Tibial nerve (tissue), 4 donors: ENCODE results near the gene CAMTA1. TPM values are rescaled to one million over a fixed set of nuclear protein-coding genes. Genes with fewer than 3 reads are reported as not detected.

Experiments
- DNase-seq, 2 donors: peaks; one replicate each; pipeline ENCODE4 v3.0.0-alpha.2; 2019; ENCODE audit warnings: low spot score in 2 of 2
- H3K27ac ChIP-seq, 4 donors: fragments of 200-600 bp; sonication (generic) in 3 of 4; one replicate each; pipeline ENCODE4 v1.5.1; 2017 to 2019; ENCODE audit warnings: mild to moderate bottlenecking in 1 of 4
- H3K27me3 ChIP-seq, 2 donors: fragments of 200-600 bp; sonication (generic) in 1 of 2; one replicate each; pipeline versions ENCODE4 v1.5.1 to v1.6.0; 2017 to 2019
- H3K36me3 ChIP-seq, 3 donors: fragments of 200-600 bp; sonication (generic); one replicate each; pipeline ENCODE4 v1.5.1; 2018 to 2019
- H3K4me1 ChIP-seq, 4 donors: fragments of 200-600 bp; sonication (generic) in 3 of 4; one replicate each; pipeline ENCODE4 v1.5.1; 2017 to 2019
- H3K4me3 ChIP-seq, 4 donors: fragments of 200-600 bp; sonication (generic) in 3 of 4; one replicate each; pipeline ENCODE4 v1.5.1; 2017 to 2019; ENCODE audit warnings: mild to moderate bottlenecking in 1 of 4, moderate library complexity in 1 of 4
- H3K9me3 ChIP-seq, 4 donors: fragments of 200-600 bp; sonication (generic) in 3 of 4; one replicate each; pipeline ENCODE4 v1.5.1; 2017 to 2019
- CTCF ChIP-seq, 5 experiments: fragments of 200-600 bp in 3 of 5; fragments of 450-650 bp in 2 of 5; sonication (generic) in 3 of 5; IDR thresholded peaks; one replicate each; pipeline ENCODE4 v1.5.1; 2016 to 2019; ENCODE audit warnings: antibody characterized with exemption in 5 of 5, mild to moderate bottlenecking in 3 of 5, moderate library complexity in 2 of 5
- EP300 ChIP-seq, 2 donors: sonication (generic); formaldehyde crosslinking; IDR thresholded peaks; one replicate each; pipeline ENCODE4 v1.6.1; 2017; ENCODE audit warnings: antibody characterized with exemption in 2 of 2, mild to moderate bottlenecking in 1 of 2
- POLR2A ChIP-seq, 2 donors: fragments of 450-650 bp; IDR thresholded peaks; one replicate each; pipeline ENCODE4 v1.6.1; 2017; ENCODE audit warnings: antibody characterized with exemption in 2 of 2, mild to moderate bottlenecking in 2 of 2, moderate library complexity in 2 of 2
- WGBS, 2 donors: methylation state at CpG; one replicate each; pipeline ENCODE4 v1.1.5; 2018; 5-methylcytosine and 5-hydroxymethylcytosine counted together
- total RNA-seq, 4 donors: library from RNA; depleted of rRNA; stranded (reverse); fragments of >200 nt; gene quantifications; one replicate each; pipeline ENCODE4 v1.1.0, GENCODE V29; 2016

CAMTA1 gene
- total RNA-seq, 4 donors from 2014 or later = 41.8 to 104 (median 87.2) TPM

- DNase-seq = no peak
- Histone ChIP-seq H3K4me3 (no peak overlapping the region), H3K9me3 (no peaks in the 10 kb centered on the region), H3K27ac (no peak overlapping the region), H3K36me3 (no peaks in the 10 kb centered on the region), H3K4me1 (peaks cover 0 to 10% (median 2%) of the 10 kb centered on the region in 4 donors), H3K27me3 (no peaks in the 10 kb centered on the region)
- TF ChIP-seq POLR2A (IDR thresholded peaks at IDR 0.05) (no peak), CTCF (IDR thresholded peaks at IDR 0.05) (no peak), EP300 (IDR thresholded peaks at IDR 0.05) (no peak)
- 71 to 75% methylated on average over 21 to 26 of the region's 26 CpGs for WGBS, 2 donors
Observed at GRCh38 chr1:7586031-7586941, 801.0 kb downstream of the CAMTA1 start.

GRCh38 chr1:7587108-7587772 is 802.0 kb downstream of the CAMTA1 start:
- DNase-seq = no peak
- 89 to 90% methylated on average over 18 of the region's 18 CpGs for WGBS, 2 donors
- Histone ChIP-seq H3K9me3 (no peaks in the 10 kb centered on the region), H3K27me3 (no peaks in the 10 kb centered on the region), H3K36me3 (no peaks in the 10 kb centered on the region), H3K27ac (no peak overlapping the region), H3K4me3 (no peak overlapping the region), H3K4me1 (no peaks in the 10 kb centered on the region)
- TF ChIP-seq EP300 (IDR thresholded peaks at IDR 0.05) = no peak
- no peak for TF ChIP-seq POLR2A (IDR thresholded peaks at IDR 0.05)
- no peak for TF ChIP-seq CTCF (IDR thresholded peaks at IDR 0.05)

DNA sequence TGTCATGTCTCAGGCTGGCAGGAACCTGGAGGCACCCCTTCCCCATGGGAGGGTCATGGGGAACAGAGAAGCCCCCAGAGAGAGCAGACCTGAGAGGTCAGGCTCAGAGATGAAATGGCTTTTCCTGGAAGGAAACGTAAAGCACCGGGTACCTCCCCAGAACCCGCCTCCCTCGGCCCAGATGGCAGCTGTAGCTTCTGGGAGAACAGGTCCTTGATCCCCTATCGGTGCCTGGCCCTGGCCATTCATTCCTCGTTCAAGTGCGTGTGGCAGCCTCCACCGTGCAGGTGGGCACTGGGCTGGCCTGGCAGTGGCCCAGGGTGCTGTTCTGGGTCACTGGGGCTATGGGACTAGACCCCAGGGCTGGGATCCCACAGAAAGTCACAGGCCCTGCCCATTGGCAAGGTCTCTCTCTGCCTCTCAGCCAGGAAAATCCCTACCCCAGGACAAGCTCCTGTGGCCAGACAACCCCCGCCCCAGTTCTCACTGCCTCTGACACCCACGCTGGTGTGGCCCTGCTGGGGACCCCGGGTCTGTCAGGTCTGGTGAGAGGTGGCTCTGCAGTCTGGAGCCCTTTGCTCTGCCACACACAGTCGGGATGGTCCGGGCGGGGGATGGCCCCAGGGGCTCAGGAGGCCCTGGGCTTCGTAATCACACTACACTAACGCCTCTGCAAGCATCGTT is 802.7 kb downstream of the CAMTA1 start:
- H3K4me1 ChIP-seq = no peaks in the 10 kb centered on the region
- no peak overlapping the region for H3K4me3 ChIP-seq
- no peak for DNase-seq
- H3K36me3 ChIP-seq = no peaks in the 10 kb centered on the region
- 80 to 86% methylated on average over 16 of the region's 17 CpGs for WGBS, 2 donors
- no peaks in the 10 kb centered on the region for H3K9me3 ChIP-seq
- H3K27me3 ChIP-seq = no peaks in the 10 kb centered on the region
- TF ChIP-seq CTCF (IDR thresholded peaks at IDR 0.05) (no peak), EP300 (IDR thresholded peaks at IDR 0.05) (no peak), POLR2A (IDR thresholded peaks at IDR 0.05) (no peak)
- H3K27ac ChIP-seq = no peak overlapping the region

GRCh38 chr1:7588457-7588827 is 803.2 kb downstream of the CAMTA1 start:
- Histone ChIP-seq H3K27me3 (no peaks in the 10 kb centered on the region), H3K4me1 (no peaks in the 10 kb centered on the region), H3K4me3 (no peak overlapping the region), H3K36me3 (no peaks in the 10 kb centered on the region), H3K9me3 (no peaks in the 10 kb centered on the region), H3K27ac (no peak overlapping the region)
- TF ChIP-seq CTCF (IDR thresholded peaks at IDR 0.05) = no peak
- WGBS, 2 donors = 82 to 95% methylated on average over 3 to 7 of the region's 7 CpGs
- DNase-seq = no peak
